Measurements from ENCODE around the gene IFFO2. TPM values are rescaled to one million over a fixed set of nuclear protein-coding genes. Genes with fewer than 3 reads are reported as not detected.

IFFO2 gene
- total and polyA plus RNA-seq, 2 donors (not counting 3 experiments of a cell fraction or from before 2014, with no cell fraction given), result 31.1 to 31.3 TPM

DNA sequence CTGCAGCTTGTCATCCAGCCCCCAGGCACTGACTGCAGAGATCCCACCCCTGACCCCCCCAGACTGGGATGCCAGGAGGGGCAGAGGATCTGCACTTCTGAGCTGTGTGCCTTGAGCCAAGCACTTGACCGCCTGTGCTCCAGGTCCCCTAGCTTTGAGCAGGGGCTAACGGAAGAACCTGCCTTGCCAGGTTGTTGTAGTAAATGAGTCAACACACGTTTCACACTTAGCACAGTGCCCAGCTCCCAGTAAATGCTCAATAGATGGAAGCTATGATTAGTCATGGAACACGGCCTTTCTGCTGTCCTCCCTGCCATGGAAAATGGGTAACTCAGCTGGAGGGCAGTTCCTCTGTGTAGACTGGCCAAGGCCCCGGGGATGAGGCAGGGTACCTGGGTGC is 24.1 kb downstream of the IFFO2 start:
- no peak overlapping the region for H3K9ac ChIP-seq (replicated peaks; ENCODE audit: extremely low read depth, insufficient read depth, low read length)
- intact Hi-C loops (cut with micrococcal nuclease) (no loop called here), dilution Hi-C loops (cut with MboI; ENCODE audit: extremely low pct_ligation_motif_present, low sequenced_read_pairs) (no loop called here)
- no peaks in the 10 kb centered on the region for H3K9me1 ChIP-seq (replicated peaks; ENCODE audit: control insufficient read depth, extremely low read depth, insufficient read depth, low read length)
- CTCF ChIA-PET, result interaction anchor here (0.9 to 1.2 kb wide), 4 partner anchors 16 to 24 kb away, joined by 3 to 8 read pairs (median 5); no protein-coding TSS in a partner anchor
- no peak overlapping the region for H3K27ac ChIP-seq (ENCODE audit: insufficient read depth, low read depth, low read length)
- no peak overlapping the region for H2AFZ ChIP-seq (ENCODE audit: low read depth, low read length)
- peaks cover 77% of the 10 kb centered on the region for H3K79me2 ChIP-seq (ENCODE audit: control insufficient read depth, insufficient read depth, low read length)
- no peaks in the 10 kb centered on the region for H3K27me3 ChIP-seq (ENCODE audit: control insufficient read depth in 2 of 2, insufficient read depth in 2 of 2, low read length in 2 of 2)
- no peak for DNase-seq (ENCODE audit: low read depth, low spot score)
- BruUV-seq (replicated peaks), result no TSS peak
- no peaks in the 10 kb centered on the region for H3K36me3 ChIP-seq (ENCODE audit: control insufficient read depth in 2 of 2, extremely low read depth in 1 of 2, insufficient read depth in 2 of 2, low read length in 2 of 2)
- no peak for TF ChIP-seq GATA2 (IDR thresholded peaks at IDR 0.05; ENCODE audit: insufficient read depth, insufficient read length, low read depth, low read length)
- TF ChIP-seq FOS (IDR thresholded peaks at IDR 0.05; ENCODE audit: borderline replicate concordance, insufficient read depth, low read length), result peak; percentile 20
- POLR2A ChIA-PET, result no interaction called here
- no peak overlapping the region for H3K4me2 ChIP-seq (ENCODE audit: insufficient read depth, low read length)
- H3K4me1 ChIP-seq (ENCODE audit: control insufficient read depth, extremely low read depth, insufficient read depth, low read length), result peaks cover 16% of the 10 kb centered on the region
- no peak for FAIRE-seq
- no peaks in the 10 kb centered on the region for H3K9me3 ChIP-seq (replicated peaks; ENCODE audit: control insufficient read depth, insufficient read depth, low read length)
- H3K4me3 ChIP-seq (replicated peaks in 1 of 3; ENCODE audit: insufficient read depth in 1 of 3, low read depth in 1 of 3, low read length in 3 of 3), result no peak overlapping the region
- H4K20me1 ChIP-seq (replicated peaks; ENCODE audit: control insufficient read depth, extremely low read depth, insufficient read depth, low read length), result no peaks in the 10 kb centered on the region

DNA sequence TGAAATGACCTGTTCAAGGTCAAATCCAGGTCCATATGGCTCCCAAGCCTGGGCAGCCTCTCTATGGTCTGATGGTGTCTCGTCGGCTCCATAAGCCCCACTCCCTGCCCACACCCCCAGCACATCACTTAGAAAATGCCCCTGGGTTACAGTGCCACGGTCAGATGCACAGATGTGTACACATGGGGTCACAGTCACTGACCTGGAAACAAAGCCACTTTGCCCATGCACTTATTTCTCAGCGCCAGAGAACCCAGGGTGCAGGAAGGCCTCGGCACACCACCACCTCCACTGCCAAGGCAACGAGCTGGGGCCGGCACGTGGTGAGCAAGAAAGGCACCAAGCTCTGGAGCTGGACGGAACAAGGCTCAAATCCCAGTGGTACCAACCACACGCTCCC is 24.7 kb downstream of the IFFO2 start:
- POLR2A ChIA-PET, result no interaction called here
- no peaks in the 10 kb centered on the region for H3K9me3 ChIP-seq (replicated peaks; ENCODE audit: control insufficient read depth, insufficient read depth, low read length)
- no peak overlapping the region for H3K4me3 ChIP-seq (replicated peaks in 1 of 3; ENCODE audit: insufficient read depth in 1 of 3, low read depth in 1 of 3, low read length in 3 of 3)
- no peak overlapping the region for H2AFZ ChIP-seq (ENCODE audit: low read depth, low read length)
- H3K9ac ChIP-seq (replicated peaks; ENCODE audit: extremely low read depth, insufficient read depth, low read length), result no peak overlapping the region
- peaks cover 23% of the 10 kb centered on the region for H3K4me1 ChIP-seq (ENCODE audit: control insufficient read depth, extremely low read depth, insufficient read depth, low read length)
- H3K36me3 ChIP-seq (ENCODE audit: control insufficient read depth in 2 of 2, extremely low read depth in 1 of 2, insufficient read depth in 2 of 2, low read length in 2 of 2), result no peaks in the 10 kb centered on the region
- no peak overlapping the region for H3K27ac ChIP-seq (ENCODE audit: insufficient read depth, low read depth, low read length)
- no peak overlapping the region for H3K4me2 ChIP-seq (ENCODE audit: insufficient read depth, low read length)
- CTCF ChIA-PET, result interaction anchor here (1.1 to 1.2 kb wide), 2 partner anchors 19 to 24 kb away, joined by 6 to 8 read pairs; no protein-coding TSS in a partner anchor
- intact Hi-C loops (cut with micrococcal nuclease) (no loop called here), dilution Hi-C loops (cut with MboI; ENCODE audit: extremely low pct_ligation_motif_present, low sequenced_read_pairs) (no loop called here)
- no peaks in the 10 kb centered on the region for H3K9me1 ChIP-seq (replicated peaks; ENCODE audit: control insufficient read depth, extremely low read depth, insufficient read depth, low read length)
- H3K79me2 ChIP-seq (ENCODE audit: control insufficient read depth, insufficient read depth, low read length), result peaks cover 72% of the 10 kb centered on the region
- H3K27me3 ChIP-seq (ENCODE audit: control insufficient read depth in 2 of 2, insufficient read depth in 2 of 2, low read length in 2 of 2), result no peaks in the 10 kb centered on the region
- no TSS peak for BruUV-seq (replicated peaks)
- DNase-seq (ENCODE audit: low read depth, low spot score) (no peak), FAIRE-seq (no peak)
- H4K20me1 ChIP-seq (replicated peaks; ENCODE audit: control insufficient read depth, extremely low read depth, insufficient read depth, low read length), result no peaks in the 10 kb centered on the region
- TF ChIP-seq POLR2A (IDR thresholded peaks at IDR 0.05; ENCODE audit: low read depth, low read length) (no peak), EZH2 (IDR thresholded peaks at IDR 0.05; ENCODE audit: borderline replicate concordance, low read depth, low read length, severe bottlenecking) (no peak), FOS (IDR thresholded peaks at IDR 0.05; ENCODE audit: borderline replicate concordance, insufficient read depth, low read length) (no peak), POLR2AphosphoS5 (IDR thresholded peaks at IDR 0.05; ENCODE audit: insufficient read depth, low read depth, low read length) (no peak), MYC (IDR thresholded peaks at IDR 0.05; ENCODE audit: low read depth, low read length) (no peak), GATA2 (IDR thresholded peaks at IDR 0.05; ENCODE audit: insufficient read depth, insufficient read length, low read depth, low read length) (no peak), JUN (IDR thresholded peaks at IDR 0.05; ENCODE audit: borderline replicate concordance, insufficient read depth, insufficient read length, low read depth) (no peak)
- TF ChIP-seq, protein P1, sequence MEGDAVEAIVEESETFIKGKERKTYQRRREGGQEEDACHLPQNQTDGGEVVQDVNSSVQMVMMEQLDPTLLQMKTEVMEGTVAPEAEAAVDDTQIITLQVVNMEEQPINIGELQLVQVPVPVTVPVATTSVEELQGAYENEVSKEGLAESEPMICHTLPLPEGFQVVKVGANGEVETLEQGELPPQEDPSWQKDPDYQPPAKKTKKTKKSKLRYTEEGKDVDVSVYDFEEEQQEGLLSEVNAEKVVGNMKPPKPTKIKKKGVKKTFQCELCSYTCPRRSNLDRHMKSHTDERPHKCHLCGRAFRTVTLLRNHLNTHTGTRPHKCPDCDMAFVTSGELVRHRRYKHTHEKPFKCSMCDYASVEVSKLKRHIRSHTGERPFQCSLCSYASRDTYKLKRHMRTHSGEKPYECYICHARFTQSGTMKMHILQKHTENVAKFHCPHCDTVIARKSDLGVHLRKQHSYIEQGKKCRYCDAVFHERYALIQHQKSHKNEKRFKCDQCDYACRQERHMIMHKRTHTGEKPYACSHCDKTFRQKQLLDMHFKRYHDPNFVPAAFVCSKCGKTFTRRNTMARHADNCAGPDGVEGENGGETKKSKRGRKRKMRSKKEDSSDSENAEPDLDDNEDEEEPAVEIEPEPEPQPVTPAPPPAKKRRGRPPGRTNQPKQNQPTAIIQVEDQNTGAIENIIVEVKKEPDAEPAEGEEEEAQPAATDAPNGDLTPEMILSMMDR (IDR thresholded peaks at IDR 0.05; ENCODE audit: extremely low read depth in 1 of 2, insufficient read depth in 1 of 2, low read depth in 1 of 2, low read length in 2 of 2), result no peak
- TF ChIP-seq, protein P2, sequence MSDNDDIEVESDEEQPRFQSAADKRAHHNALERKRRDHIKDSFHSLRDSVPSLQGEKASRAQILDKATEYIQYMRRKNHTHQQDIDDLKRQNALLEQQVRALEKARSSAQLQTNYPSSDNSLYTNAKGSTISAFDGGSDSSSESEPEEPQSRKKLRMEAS (IDR thresholded peaks at IDR 0.05; ENCODE audit: insufficient read depth, insufficient read length), result no peak
